HG02763 (cell line): ENCODE measurements around the gene ARHGEF33.

Experiments used
- ATAC-seq: cut with Tn5 transposase; IDR thresholded peaks from one replicate; pipeline ENCODE4 v1.9.1; 2021; ENCODE audit warnings: mild to moderate bottlenecking, moderate library complexity; ENCODE audit not compliant: unreplicated experiment

Gene ARHGEF33

DNA sequence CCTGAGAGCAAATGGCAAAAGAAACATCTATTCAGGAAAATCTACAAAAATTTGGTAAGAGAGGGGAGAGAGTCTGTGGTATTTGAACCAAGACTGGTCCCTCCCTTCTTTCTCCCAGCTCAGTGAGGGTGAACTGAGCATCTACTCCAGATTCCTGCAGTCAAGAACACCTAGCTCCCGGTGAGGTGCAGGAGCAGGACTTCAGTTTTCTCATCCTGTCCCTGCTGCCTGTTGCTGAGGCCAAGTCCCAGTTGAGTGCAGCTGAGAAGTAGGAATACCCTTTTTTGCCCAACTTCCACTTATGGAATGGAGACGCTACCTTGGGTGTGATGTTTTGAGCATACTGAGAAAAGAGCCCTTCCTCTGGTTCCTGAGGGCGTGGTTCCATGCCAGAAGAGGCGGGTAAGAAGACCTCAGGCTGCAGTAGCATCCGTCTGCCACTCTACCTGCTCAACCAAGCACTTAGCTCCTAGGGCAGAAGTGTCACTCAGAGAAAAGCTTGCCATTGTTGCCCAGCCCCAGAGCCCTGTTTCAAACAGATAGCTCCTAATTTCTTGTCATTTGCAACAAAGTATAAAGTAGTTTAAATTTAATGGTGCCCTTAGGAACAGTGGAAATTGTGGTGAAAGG lies 118.3 kb downstream of the ARHGEF33 start:
- ATAC-seq = no peak

DNA sequence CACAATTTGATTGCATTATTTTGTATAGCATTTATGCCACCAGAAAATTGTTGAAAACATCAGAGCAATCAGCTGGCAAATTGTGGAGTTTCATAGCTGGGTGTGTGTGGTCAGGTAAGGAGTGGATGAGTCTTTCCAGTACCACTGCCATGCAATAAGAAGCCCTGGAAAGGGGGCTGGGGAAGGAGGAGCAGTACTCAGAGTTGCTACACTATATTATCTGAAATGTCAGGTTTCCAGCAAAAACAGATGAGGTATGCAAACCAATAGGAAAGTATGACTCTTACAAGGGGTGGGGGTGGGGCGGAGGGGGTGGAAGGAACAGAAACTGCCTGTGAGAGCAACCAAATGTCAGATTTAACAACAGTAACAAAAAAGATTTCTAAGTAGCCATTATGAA lies 119.0 kb downstream of the ARHGEF33 start:
- no peak for ATAC-seq

DNA sequence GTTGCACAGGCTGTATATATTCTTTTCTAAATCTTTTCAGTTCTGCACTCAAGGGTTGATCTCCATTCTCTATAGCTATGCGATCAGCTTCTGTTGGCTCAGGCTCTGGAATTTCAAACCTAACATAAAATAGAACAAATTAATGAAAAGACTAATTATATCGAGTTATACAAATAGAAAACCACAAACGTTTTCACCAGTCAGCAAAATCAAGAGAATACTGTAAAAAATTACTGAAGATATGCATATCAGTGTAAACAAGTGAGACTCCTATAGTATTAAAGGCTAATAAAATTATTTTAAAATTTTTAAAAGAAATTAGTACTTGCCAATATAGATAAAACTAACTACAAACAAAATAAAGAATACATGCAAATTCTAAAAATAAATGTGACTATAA lies 124.2 kb downstream of the ARHGEF33 start:
- ATAC-seq = no peak

DNA sequence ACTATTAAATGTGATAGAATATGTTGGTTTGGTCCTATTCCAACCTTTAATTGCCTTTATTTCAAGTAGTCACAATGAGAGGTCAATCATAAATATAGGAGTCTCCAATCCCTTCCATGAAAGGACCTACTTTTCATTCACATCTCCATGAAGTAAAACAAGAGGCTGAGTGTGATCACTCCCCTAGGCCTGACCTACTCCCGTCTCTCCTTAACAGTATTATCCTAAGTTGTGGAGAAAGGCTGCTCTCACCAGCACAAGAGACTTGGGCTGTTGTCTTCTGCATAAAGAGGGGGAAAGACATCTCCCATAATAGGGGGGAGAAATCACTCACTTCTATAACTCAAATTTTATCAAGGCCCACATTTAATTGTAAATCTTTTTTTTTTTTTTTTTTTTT lies 125.7 kb downstream of the ARHGEF33 start:
- ATAC-seq = no peak

DNA sequence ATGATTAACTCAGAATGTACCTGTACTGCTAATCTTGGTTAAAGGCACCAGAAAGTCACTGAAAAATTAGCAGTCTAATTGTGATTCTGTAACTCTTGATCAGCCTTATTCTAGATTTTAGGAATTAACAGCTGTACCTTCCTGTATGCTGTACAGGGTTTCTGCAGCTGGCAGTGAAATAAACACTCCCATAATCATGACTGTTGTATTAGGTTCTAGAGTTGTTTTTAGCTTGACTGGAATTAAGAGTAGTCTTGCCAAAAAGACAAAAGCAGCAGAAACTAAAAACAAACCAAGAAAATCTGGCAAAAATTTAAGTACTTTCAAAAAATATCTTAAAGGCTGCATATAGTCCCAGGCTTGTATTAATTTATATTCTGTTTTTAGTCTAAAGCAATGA lies 127.7 kb downstream of the ARHGEF33 start:
- ATAC-seq = no peak

DNA sequence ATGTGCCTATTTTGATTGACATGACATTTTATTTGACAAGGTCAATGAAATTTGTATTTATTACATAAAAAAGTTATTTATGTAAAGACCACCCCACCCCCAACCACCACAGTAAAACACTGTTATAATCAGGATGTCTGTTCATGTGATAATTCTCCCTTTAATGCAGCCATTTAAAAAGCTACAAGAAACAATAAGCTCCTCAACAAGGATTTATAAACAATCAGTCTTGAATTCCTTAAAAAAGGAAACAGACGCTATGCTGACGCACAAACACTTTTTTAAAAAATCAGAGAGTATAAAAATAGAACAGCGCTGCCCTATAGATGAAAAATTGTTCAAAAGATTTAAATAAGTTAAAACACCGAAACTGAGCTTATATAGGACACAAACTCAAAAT lies 129.0 kb downstream of the ARHGEF33 start:
- ATAC-seq = no peak

DNA sequence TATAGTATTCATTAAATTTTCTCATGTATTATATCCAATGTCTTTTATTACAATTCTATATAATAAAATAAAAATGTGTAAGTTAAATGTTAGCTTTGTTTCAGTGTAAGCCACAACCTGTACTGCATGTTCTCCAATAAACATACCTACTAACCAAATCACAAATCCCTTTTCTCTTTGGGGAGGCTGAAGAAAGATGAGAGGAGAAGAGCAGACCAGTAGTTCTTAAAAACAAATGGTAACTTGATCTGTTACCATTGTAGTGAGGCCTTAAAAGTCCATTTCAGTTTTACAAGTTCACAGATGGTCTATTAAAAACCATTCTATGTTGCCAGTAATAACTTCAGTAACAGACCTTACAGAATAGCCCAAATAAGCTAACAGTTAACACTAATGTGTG lies 130.7 kb downstream of the ARHGEF33 start:
- no peak for ATAC-seq

DNA sequence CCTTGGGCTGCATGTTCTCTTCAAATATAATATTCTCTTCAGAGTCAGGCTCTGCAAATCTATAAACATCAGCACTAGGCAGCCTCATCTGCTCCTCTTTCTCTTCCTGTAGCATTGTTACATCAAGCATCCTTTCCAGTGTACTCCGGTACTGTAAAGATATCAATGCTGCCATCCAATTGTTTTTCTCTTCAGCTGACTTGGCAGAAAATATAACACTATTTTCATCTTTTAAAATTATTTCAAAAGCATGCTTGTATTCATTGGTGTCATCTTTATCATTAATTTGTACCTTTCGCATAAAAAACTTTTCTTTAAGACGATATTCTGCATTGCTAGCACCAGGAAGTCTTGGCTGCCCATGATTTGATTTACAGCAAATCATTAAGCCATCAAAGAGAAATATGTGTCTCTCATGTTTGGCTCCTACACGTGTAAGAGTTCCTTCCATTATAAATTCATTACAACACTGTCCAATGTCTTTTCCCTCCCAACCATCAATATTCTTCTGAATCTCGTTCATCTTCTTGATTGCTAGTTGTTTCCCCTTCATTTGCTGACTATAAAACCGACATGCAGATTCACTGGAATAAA lies 133.1 kb downstream of the ARHGEF33 start:
- ATAC-seq = no peak

DNA sequence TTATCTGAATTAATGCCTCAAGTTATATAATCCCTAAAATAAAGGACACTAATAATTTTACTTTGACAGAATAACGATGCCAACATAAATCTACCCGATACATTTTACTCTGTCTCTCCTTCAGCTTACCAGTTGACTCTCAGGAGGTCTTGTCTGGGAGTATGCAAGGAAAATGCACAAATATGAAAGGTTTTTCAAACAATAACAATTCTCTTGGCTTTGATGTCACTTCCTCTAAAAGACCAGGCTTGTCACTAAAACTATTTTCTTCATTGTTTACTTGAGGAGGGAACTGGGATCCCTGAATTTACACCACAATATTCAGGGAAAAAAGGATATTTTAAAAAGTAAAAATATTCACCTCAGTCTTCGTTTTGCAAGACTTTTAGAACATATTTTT lies 134.0 kb downstream of the ARHGEF33 start:
- ATAC-seq = no peak

DNA sequence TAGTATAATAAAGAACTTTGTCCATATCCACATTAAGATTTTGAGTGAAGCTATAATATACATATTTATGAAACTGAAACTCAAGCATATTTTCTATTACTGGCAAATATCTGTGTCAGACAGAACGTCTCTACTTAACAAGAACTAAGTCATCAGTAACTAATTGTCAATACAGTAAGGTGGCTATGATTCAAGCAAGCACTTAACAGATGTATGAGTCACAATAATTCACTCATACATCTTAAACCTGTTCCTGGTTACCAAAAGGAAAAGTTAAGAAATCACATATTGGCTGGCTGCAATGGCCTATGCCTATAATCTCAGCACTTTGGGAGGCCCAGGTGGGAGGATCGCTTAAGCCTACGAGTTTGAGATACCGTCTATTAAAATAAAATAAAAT lies 135.2 kb downstream of the ARHGEF33 start:
- ATAC-seq = no peak
